IMR-90 (cell line): ENCODE data around the gene ATG7. TPM values are rescaled to one million over a fixed set of nuclear protein-coding genes. Genes with fewer than 3 reads are reported as not detected.
A peak's percentile ranks its signal among the peaks of the same experiment; 100 is the strongest.

Source experiments
- ATAC-seq: fragments of 200-7000 bp; cut with Tn5 transposase; 2 replicates; pipeline ENCODE4 v1.9.1; 2020; ENCODE audit warnings: low read depth, mild to moderate bottlenecking, moderate library complexity
- BruUV-seq: library from RNA; stranded (reverse); fragments of 400-500 nt; replicated peaks from 2 replicates; lab custom pipeline; 2021; lab: Mats Ljungman, UMichigan
- CTCF ChIA-PET: fragments of 300-600 bp; formaldehyde crosslinking; extraction: SDS; loops from one replicate; lab custom pipeline; 2021; ENCODE audit warnings: antibody characterized with exemption; lab: Yijun Ruan, JAX
- POLR2A ChIA-PET: fragments of 300-600 bp; sonication (Branson Sonifier 250); formaldehyde crosslinking; loops from one replicate; lab custom pipeline; 2022; ENCODE audit warnings: antibody characterized with exemption; ENCODE audit not compliant: unreplicated experiment; lab: Charles Lee
- DNase-seq: peaks from one replicate; pipeline ENCODE4 v3.0.0; 2013
- H2AFZ ChIP-seq: replicated peaks from 2 replicates; pipeline ENCODE3; 2013; ENCODE audit warnings: low read length, mild to moderate bottlenecking; ENCODE audit not compliant: poor library complexity
- H2AK5ac ChIP-seq: 2 replicates; pipeline ENCODE4 v1.6.1; 2013; ENCODE audit warnings: low read depth, low read length, inconsistent platforms
- H2AK9ac ChIP-seq: replicated peaks from 2 replicates; pipeline ENCODE3; 2013; ENCODE audit warnings: mild to moderate bottlenecking, low read depth, low read length, moderate library complexity; ENCODE audit not compliant: poor library complexity
- H2BK120ac ChIP-seq: 2 replicates; pipeline ENCODE4 v1.6.1; 2013; ENCODE audit warnings: low read depth, low read length, inconsistent platforms
- H2BK15ac ChIP-seq: 3 replicates; pipeline ENCODE4 v1.6.1; 2013; ENCODE audit warnings: low read depth, low read length, inconsistent platforms
- H2BK20ac ChIP-seq: 2 replicates; pipeline ENCODE4 v1.6.1; 2013; ENCODE audit warnings: low read depth, mild to moderate bottlenecking, inconsistent platforms, low read length, moderate library complexity
- H2BK5ac ChIP-seq: 2 replicates; pipeline ENCODE4 v1.6.1; 2013; ENCODE audit warnings: mild to moderate bottlenecking, low read depth, low read length, inconsistent platforms; ENCODE audit not compliant: poor library complexity, severe bottlenecking
- H3K14ac ChIP-seq: replicated peaks from 2 replicates; pipeline ENCODE4 v1.6.1; 2013; ENCODE audit warnings: low read depth, low read length, inconsistent platforms
- H3K18ac ChIP-seq: 2 replicates; pipeline ENCODE4 v1.6.1; 2013; ENCODE audit warnings: low read depth, low read length, control low read depth
- H3K23ac ChIP-seq: 2 replicates; pipeline ENCODE4 v1.6.1; 2013; ENCODE audit warnings: low read depth, low read length, inconsistent platforms
- H3K27ac ChIP-seq: 2 replicates; pipeline ENCODE4 v1.5.1; 2013; ENCODE audit warnings: mild to moderate bottlenecking, control low read depth, low read length; ENCODE audit not compliant: insufficient read depth
- H3K27me3 ChIP-seq: 2 replicates; pipeline ENCODE4 v1.6.1; 2013; ENCODE audit warnings: low read length; ENCODE audit not compliant: control insufficient read depth, insufficient read depth
- H3K36me3 ChIP-seq: 2 replicates; pipeline ENCODE4 v1.6.1; 2013; ENCODE audit warnings: low read length, mixed read lengths; ENCODE audit not compliant: control insufficient read depth, insufficient read depth
- H3K4ac ChIP-seq: 2 replicates; pipeline ENCODE4 v1.6.1; 2013; ENCODE audit warnings: low read depth, low read length, inconsistent platforms
- H3K4me1 ChIP-seq: 2 replicates; pipeline ENCODE4 v1.6.1; 2013; ENCODE audit warnings: low read length, mixed read lengths; ENCODE audit not compliant: control insufficient read depth, insufficient read depth
- H3K4me2 ChIP-seq: 2 replicates; pipeline ENCODE4 v1.6.1; 2013; ENCODE audit warnings: low read depth, mild to moderate bottlenecking, control low read depth, low read length, moderate library complexity
- H3K4me3 ChIP-seq: 2 replicates; pipeline ENCODE4 v1.5.1; 2013; ENCODE audit warnings: low read depth, mild to moderate bottlenecking, control low read depth, low read length, moderate library complexity; ENCODE audit not compliant: insufficient read depth
- H3K56ac ChIP-seq: 2 replicates; pipeline ENCODE4 v1.6.1; 2013; ENCODE audit warnings: low read length, inconsistent platforms; ENCODE audit not compliant: insufficient read depth; ENCODE audit errors: extremely low read depth
- H3K79me1 ChIP-seq, 2 experiments: 2 replicates each; pipeline ENCODE4 v1.6.1; 2013; ENCODE audit warnings: low read length in 2 of 2, inconsistent platforms in 1 of 2, low read depth in 1 of 2
- H3K9ac ChIP-seq: 2 replicates; pipeline ENCODE4 v1.6.1; 2013; ENCODE audit warnings: low read depth, low read length, control low read depth
- H3K9me1 ChIP-seq: 2 replicates; pipeline ENCODE4 v1.6.1; 2013; ENCODE audit warnings: low read length, inconsistent platforms; ENCODE audit not compliant: insufficient read depth
- H3K9me3 ChIP-seq: 2 replicates; pipeline ENCODE4 v1.6.1; 2013; ENCODE audit warnings: low read length; ENCODE audit not compliant: control insufficient read depth, insufficient read depth
- H4K20me1 ChIP-seq: 2 replicates; pipeline ENCODE4 v1.6.1; 2013; ENCODE audit warnings: low read length, inconsistent platforms; ENCODE audit not compliant: insufficient read depth
- H4K5ac ChIP-seq: 2 replicates; pipeline ENCODE4 v1.6.1; 2013; ENCODE audit warnings: mild to moderate bottlenecking, low read depth, low read length, control low read depth
- H4K8ac ChIP-seq, 2 experiments: 2 replicates each; pipeline ENCODE4 v1.6.1; 2013; ENCODE audit warnings: low read depth in 2 of 2, low read length in 2 of 2, control low read depth in 1 of 2, inconsistent platforms in 1 of 2
- H4K91ac ChIP-seq: 2 replicates; pipeline ENCODE4 v1.6.1; 2013; ENCODE audit warnings: low read depth, low read length, inconsistent platforms; ENCODE audit not compliant: insufficient read depth
- BHLHE40 ChIP-seq: fragments of 150-350 bp; IDR thresholded peaks from 2 replicates; pipeline ENCODE4 v1.6.1; 2016; ENCODE audit warnings: mild to moderate bottlenecking, low read depth, low read length
- CEBPB ChIP-seq: IDR thresholded peaks from 2 replicates; pipeline ENCODE4 v1.6.1; 2012; ENCODE audit warnings: low read depth, low read length, improper control_type of control experiment
- CHD1 ChIP-seq: IDR thresholded peaks from 2 replicates; pipeline ENCODE4 v1.6.1; 2012; ENCODE audit warnings: low read depth, low read length, improper control_type of control experiment
- FOS ChIP-seq: fragments of 150-350 bp; IDR thresholded peaks from 2 replicates; pipeline ENCODE4 v1.6.1; 2016; ENCODE audit warnings: low read depth, low read length
- MAZ ChIP-seq: IDR thresholded peaks from 2 replicates; pipeline ENCODE4 v1.6.1; 2012; ENCODE audit warnings: low read depth, mild to moderate bottlenecking, low read length, improper control_type of control experiment, moderate library complexity, borderline replicate concordance
- NFE2L2 ChIP-seq: fragments of 150-350 bp; IDR thresholded peaks from 2 replicates; pipeline ENCODE4 v1.6.1; 2016; ENCODE audit warnings: low read depth, mild to moderate bottlenecking, low read length
- POLR2A ChIP-seq: IDR thresholded peaks from 2 replicates; pipeline ENCODE4 v1.6.1; 2012; ENCODE audit warnings: mild to moderate bottlenecking, low read depth, low read length
- RAD21 ChIP-seq: IDR thresholded peaks from 2 replicates; pipeline ENCODE4 v1.6.1; 2012; ENCODE audit warnings: low read length, improper control_type of control experiment
- RCOR1 ChIP-seq: IDR thresholded peaks from 2 replicates; pipeline ENCODE4 v1.6.1; 2012; ENCODE audit warnings: mild to moderate bottlenecking, low read length, improper control_type of control experiment; ENCODE audit not compliant: insufficient replicate concordance
- RFX5 ChIP-seq: IDR thresholded peaks from 2 replicates; pipeline ENCODE4 v1.8.0; 2012; ENCODE audit warnings: low read depth, mild to moderate bottlenecking, low read length, moderate library complexity
- SMC3 ChIP-seq: fragments of 150-350 bp; IDR thresholded peaks from 2 replicates; pipeline ENCODE4 v1.6.1; 2016; ENCODE audit warnings: low read depth, mild to moderate bottlenecking, antibody characterized with exemption, low read length, moderate library complexity
- WGBS, 2 experiments: methylation state at CpG; one replicate each; pipeline versions ENCODE4 v1.1.5 to v1.1.7; 2013; ENCODE audit warnings: missing lambda C conversion rate in 2 of 2; ENCODE audit not compliant: insufficient read length in 1 of 2; ENCODE audit errors: extremely low coverage in 2 of 2; 5-methylcytosine and 5-hydroxymethylcytosine counted together
- dilution Hi-C: fragments of 300-500 bp; cut with HindIII; formaldehyde crosslinking; loops from one replicate; pipeline ENCODE4 v1.14.3; 2018; ENCODE audit warnings: low sequenced_read_pairs; ENCODE audit not compliant: unreplicated experiment
- in situ Hi-C: fragments of 300-500 bp; cut with MboI; formaldehyde crosslinking; loops from 3 replicates; pipeline ENCODE4 v1.14.3; 2019; ENCODE audit warnings: low sequenced_read_pairs, inconsistent platforms, mixed read lengths
- intact Hi-C: fragments of 100-400 bp; cut with micrococcal nuclease; formaldehyde crosslinking; loops from 2 replicates; pipeline ENCODE4 v1.10.0; 2022
- polyA plus RNA-seq, 3 experiments: library from polyadenylated mRNA; depleted of rRNA; stranded (reverse); fragments of >200 nt; gene quantifications; 2 replicates each; pipeline ENCODE4 v1.2.3, GENCODE V29; 2012; ENCODE audit warnings: low replicate concordance in 1 of 3
- total RNA-seq: library from RNA; depleted of rRNA; stranded (reverse); fragments of >200 nt; gene quantifications from 2 replicates; pipeline ENCODE4 v1.2.3, GENCODE V29; 2012
- TF ChIP-seq, protein P1 (sequence below): fragments of 150-350 bp; IDR thresholded peaks from 2 replicates; pipeline ENCODE4 v1.6.1; 2017; ENCODE audit warnings: mild to moderate bottlenecking, antibody characterized with exemption, low read length, low read depth
- TF ChIP-seq, protein P2 (sequence below): conservative IDR thresholded peaks from 2 replicates; pipeline ENCODE4 v1.5.1; 2012; ENCODE audit warnings: mild to moderate bottlenecking, low read depth, low read length, improper control_type of control experiment
- TF ChIP-seq, protein P3 (sequence below): fragments of 150-350 bp; IDR thresholded peaks from 2 replicates; pipeline ENCODE4 v1.6.1; 2016; ENCODE audit warnings: low read depth, mild to moderate bottlenecking, low read length, moderate library complexity, borderline replicate concordance

The ATG7 gene
- total and polyA plus RNA-seq, 2 of the 4 experiments (the other 2 are of a cell fraction) = 15.6 to 51.4 TPM

DNA sequence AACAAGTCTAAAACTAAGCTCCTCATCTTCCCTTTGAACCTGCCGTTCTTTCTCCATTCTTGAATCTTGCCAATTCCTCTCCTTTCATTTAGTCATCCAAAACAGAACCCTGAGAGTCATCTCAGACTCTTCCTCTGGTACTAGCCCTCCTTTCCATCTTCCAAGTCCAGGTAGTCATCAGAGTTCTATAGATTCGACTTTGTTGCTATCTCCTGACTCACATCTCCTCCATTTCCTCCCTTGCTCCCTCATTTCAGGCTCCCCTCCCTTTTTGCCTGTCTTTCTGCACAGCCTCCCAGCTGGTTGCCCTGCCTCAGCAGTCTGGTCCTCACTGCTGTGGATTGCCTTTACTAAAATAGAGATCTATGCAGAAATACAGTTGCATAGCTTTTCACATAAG is 4.7 kb downstream of the ATG7 start:
- Histone ChIP-seq H3K79me1 (peaks cover 46 to 75% of the 10 kb centered on the region in 2 experiments), H3K27ac (no peak overlapping the region), H3K23ac (no peak overlapping the region), H2BK120ac (no peak overlapping the region; the same call in 1 of the 2 replicates), H4K20me1 (no peaks in the 10 kb centered on the region), H3K14ac (no peak overlapping the region), H3K4me2 (no peak overlapping the region), H3K56ac (no peak overlapping the region), H2BK20ac (peak overlapping the region; percentile 13; the same call in 1 of the 2 replicates), H3K4me3 (no peak overlapping the region), H3K36me3 (peaks cover 4% of the 10 kb centered on the region; the same call in 1 of the 2 replicates), H2BK5ac (no peak overlapping the region), H4K5ac (no peak overlapping the region), H2AK5ac (no peak overlapping the region), H4K8ac (no peak overlapping the region), H3K9me3 (no peaks in the 10 kb centered on the region), H3K18ac (no peak overlapping the region), H2AFZ (no peak overlapping the region), H3K4ac (peak overlapping the region; percentile 11; the same call in 1 of the 2 replicates), H2AK9ac (no peak overlapping the region), H3K9me1 (peaks cover 12% of the 10 kb centered on the region), H2BK15ac (no peak overlapping the region; the same call in 2 of the 3 replicates), H4K91ac (no peak overlapping the region), H3K9ac (no peak overlapping the region), H3K4me1 (peaks cover 12% of the 10 kb centered on the region), H3K27me3 (no peaks in the 10 kb centered on the region)
- intact Hi-C loops (no loop called here), dilution Hi-C loops (no loop called here), in situ Hi-C loops (no loop called here)
- no peak for ATAC-seq
- TF ChIP-seq POLR2A (no peak), CEBPB (no peak), BHLHE40 (no peak), RFX5 (no peak), RCOR1 (no peak), MAZ (no peak), NFE2L2 (no peak), CHD1 (no peak), SMC3 (no peak), RAD21 (no peak), FOS (no peak)
- TF ChIP-seq, protein P1, sequence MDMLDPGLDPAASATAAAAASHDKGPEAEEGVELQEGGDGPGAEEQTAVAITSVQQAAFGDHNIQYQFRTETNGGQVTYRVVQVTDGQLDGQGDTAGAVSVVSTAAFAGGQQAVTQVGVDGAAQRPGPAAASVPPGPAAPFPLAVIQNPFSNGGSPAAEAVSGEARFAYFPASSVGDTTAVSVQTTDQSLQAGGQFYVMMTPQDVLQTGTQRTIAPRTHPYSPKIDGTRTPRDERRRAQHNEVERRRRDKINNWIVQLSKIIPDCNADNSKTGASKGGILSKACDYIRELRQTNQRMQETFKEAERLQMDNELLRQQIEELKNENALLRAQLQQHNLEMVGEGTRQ = no peak
- TF ChIP-seq, protein P2, sequence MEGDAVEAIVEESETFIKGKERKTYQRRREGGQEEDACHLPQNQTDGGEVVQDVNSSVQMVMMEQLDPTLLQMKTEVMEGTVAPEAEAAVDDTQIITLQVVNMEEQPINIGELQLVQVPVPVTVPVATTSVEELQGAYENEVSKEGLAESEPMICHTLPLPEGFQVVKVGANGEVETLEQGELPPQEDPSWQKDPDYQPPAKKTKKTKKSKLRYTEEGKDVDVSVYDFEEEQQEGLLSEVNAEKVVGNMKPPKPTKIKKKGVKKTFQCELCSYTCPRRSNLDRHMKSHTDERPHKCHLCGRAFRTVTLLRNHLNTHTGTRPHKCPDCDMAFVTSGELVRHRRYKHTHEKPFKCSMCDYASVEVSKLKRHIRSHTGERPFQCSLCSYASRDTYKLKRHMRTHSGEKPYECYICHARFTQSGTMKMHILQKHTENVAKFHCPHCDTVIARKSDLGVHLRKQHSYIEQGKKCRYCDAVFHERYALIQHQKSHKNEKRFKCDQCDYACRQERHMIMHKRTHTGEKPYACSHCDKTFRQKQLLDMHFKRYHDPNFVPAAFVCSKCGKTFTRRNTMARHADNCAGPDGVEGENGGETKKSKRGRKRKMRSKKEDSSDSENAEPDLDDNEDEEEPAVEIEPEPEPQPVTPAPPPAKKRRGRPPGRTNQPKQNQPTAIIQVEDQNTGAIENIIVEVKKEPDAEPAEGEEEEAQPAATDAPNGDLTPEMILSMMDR = no peak
- TF ChIP-seq, protein P3, sequence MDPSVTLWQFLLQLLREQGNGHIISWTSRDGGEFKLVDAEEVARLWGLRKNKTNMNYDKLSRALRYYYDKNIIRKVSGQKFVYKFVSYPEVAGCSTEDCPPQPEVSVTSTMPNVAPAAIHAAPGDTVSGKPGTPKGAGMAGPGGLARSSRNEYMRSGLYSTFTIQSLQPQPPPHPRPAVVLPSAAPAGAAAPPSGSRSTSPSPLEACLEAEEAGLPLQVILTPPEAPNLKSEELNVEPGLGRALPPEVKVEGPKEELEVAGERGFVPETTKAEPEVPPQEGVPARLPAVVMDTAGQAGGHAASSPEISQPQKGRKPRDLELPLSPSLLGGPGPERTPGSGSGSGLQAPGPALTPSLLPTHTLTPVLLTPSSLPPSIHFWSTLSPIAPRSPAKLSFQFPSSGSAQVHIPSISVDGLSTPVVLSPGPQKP = no peak
- WGBS, 2 experiments = 83% methylated on average over 2 of the region's 2 CpGs; no CpG with 5 or more reads in 1 of the 2 experiments
- BruUV-seq = no TSS peak
- ChIA-PET POLR2A (no interaction called here), CTCF (no interaction called here)
- no peak for DNase-seq
